K562 (cell line): Measurements from ENCODE around the gene MRRF. TPM values are rescaled to one million over a fixed set of nuclear protein-coding genes. Genes with fewer than 3 reads are reported as not detected.

Experiments used
- BACH1 ChIP-seq: fragments of 200-800 bp; sonication (Bioruptor generic); IDR thresholded peaks from 2 replicates; pipeline ENCODE4 v1.6.1; 2016; ENCODE audit warnings: missing genetic modification characterization, missing compliant biosample characterization
- ELF2 ChIP-seq: fragments of 250-450 bp; sonication (Bioruptor Pico); IDR thresholded peaks from 2 replicates; pipeline ENCODE4 v1.5.0; 2021; ENCODE audit warnings: mild to moderate bottlenecking
- LCOR ChIP-seq: sonication (generic); formaldehyde crosslinking; IDR thresholded peaks from 2 replicates; pipeline ENCODE4 v1.8.0; 2022; ENCODE audit warnings: mild to moderate bottlenecking, missing genetic modification reagents
- MECOM ChIP-seq: fragments of 250-450 bp; sonication (Bioruptor Pico); IDR thresholded peaks from 2 replicates; pipeline ENCODE4 v1.8.0; 2022; ENCODE audit warnings: inconsistent platforms
- NCOA2 ChIP-seq, 2 experiments: fragments of 450-650 bp; IDR thresholded peaks; 2 replicates each; pipeline ENCODE4 v1.6.1; 2018; ENCODE audit warnings: mild to moderate bottlenecking in 2 of 2, moderate library complexity in 1 of 2; ENCODE audit not compliant: partially characterized antibody in 2 of 2
- OTX1 ChIP-seq: fragments of 450-650 bp; formaldehyde crosslinking; IDR thresholded peaks from 2 replicates; pipeline ENCODE4 v1.4.0; 2022; ENCODE audit warnings: mild to moderate bottlenecking
- SMAD2 ChIP-seq: fragments of 150-350 bp; IDR thresholded peaks from 2 replicates; pipeline ENCODE4 v1.6.1; 2014; ENCODE audit warnings: low read depth, mild to moderate bottlenecking, low read length
- SUPT5H ChIP-seq: fragments of 450-650 bp; IDR thresholded peaks from 2 replicates; pipeline ENCODE4 v1.6.1; 2016
- TBP ChIP-seq: optimal IDR thresholded peaks from 2 replicates; pipeline ENCODE3; 2011; ENCODE audit warnings: low read depth, low read length, improper control_type of control experiment
- TCF7 ChIP-seq: sonication (generic); IDR thresholded peaks from 2 replicates; pipeline ENCODE4 v1.6.1; 2016; ENCODE audit warnings: antibody characterized with exemption, borderline replicate concordance
- TGIF2 ChIP-seq: sonication (generic); formaldehyde crosslinking; IDR thresholded peaks from 2 replicates; pipeline ENCODE4 v1.8.1; 2022; ENCODE audit warnings: mild to moderate bottlenecking, missing genetic modification reagents, moderate library complexity
- YBX1 ChIP-seq: fragments of 450-650 bp; IDR thresholded peaks from 2 replicates; pipeline ENCODE4 v1.7.1; 2016; ENCODE audit warnings: mild to moderate bottlenecking
- ZNF444 ChIP-seq: fragments of 250-450 bp; sonication (Bioruptor Pico); IDR thresholded peaks from 2 replicates; pipeline ENCODE4 v1.4.0; 2020; ENCODE audit warnings: mild to moderate bottlenecking, moderate library complexity
- ZNF561 ChIP-seq: fragments of 450-650 bp; formaldehyde crosslinking; conservative IDR thresholded peaks from 2 replicates; pipeline ENCODE4 v1.4.0; 2020; ENCODE audit warnings: mild to moderate bottlenecking, moderate library complexity
- polyA plus RNA-seq, 8 experiments: library from polyadenylated mRNA; depleted of rRNA in 4 of 8; stranded (reverse) in 5 of 8; unstranded in 3 of 8; fragments of >200 nt; fragmentation: Nextera tagmentation in 2 of 8; fragmentation: Illumina TruSeq in 1 of 8; extraction: Ambion mirVana in 2 of 8; extraction: Trizol in 1 of 8; gene quantifications; 2 replicates each; pipeline versions ENCODE4 v1.2.1 to v1.2.3, GENCODE V29; 2011 to 2014; ENCODE audit warnings: inconsistent platforms in 1 of 8, missing spikeins in 1 of 8
- total RNA-seq, 7 experiments: library from RNA; depleted of rRNA in 6 of 7; stranded (reverse); fragments of >200 nt in 6 of 7; fragmentation: Illumina TruSeq in 2 of 7; extraction: Trizol in 2 of 7; gene quantifications; 2 replicates each; pipeline versions ENCODE4 v1.2.1 to v1.2.3, GENCODE V29; 2011 to 2021; ENCODE audit warnings: low replicate concordance in 1 of 7
- TF ChIP-seq, protein P1 (sequence below): fragments of 200-600 bp; sonication (generic); IDR thresholded peaks from one replicate; pipeline ENCODE4 v1.6.1; 2012; ENCODE audit warnings: mild to moderate bottlenecking, low read depth, low read length, inconsistent platforms
- TF ChIP-seq, protein P2 (sequence below), 2 experiments: IDR thresholded peaks; 2 replicates each; pipeline ENCODE4 v1.6.1; 2012; ENCODE audit warnings: improper control_type of control experiment in 2 of 2, low read depth in 2 of 2, low read length in 2 of 2, borderline replicate concordance in 1 of 2

MRRF gene
- total and polyA plus RNA-seq, 9 of the 15 experiments (the other 6 are each of a cell fraction or from before 2014, with no cell fraction given) = 55.0 to 105 (median 81.2) TPM

DNA sequence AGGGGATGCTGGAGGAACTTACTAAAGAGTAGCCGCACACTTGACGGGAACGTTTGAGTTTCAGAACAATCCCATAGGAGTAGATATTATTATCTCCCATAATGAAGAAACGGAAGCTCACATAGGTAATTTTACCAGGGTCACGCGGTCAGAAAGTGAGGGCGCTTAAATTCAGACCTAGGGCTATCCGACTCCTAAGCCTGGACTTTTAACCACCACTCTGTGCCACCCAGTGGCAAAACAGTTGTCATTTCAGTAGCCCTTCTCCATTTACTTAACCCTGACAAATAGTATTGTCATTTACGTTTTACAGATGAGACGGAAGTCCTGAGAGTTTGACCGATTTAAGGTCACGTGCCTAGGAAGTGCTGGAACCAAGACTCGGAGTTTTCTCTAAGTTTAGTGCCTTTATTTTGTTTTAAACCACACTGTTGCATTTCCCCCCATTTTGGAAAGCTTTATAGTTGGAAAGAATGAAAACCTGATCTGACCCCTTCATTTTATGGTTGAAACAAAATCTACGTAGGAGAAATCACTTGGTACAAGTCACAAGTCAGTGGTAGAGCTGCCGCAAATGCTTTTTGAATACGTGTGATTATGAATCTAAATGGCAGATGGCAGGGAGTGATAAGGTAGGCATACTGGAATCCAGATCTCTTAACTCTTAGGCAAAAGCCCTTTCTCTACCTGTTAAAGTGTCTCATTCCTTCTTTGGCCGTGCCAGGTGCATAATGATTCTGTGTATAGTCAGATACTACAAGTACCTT, 650 bp downstream of the MRRF start (continued):
- TF ChIP-seq, protein P1, sequence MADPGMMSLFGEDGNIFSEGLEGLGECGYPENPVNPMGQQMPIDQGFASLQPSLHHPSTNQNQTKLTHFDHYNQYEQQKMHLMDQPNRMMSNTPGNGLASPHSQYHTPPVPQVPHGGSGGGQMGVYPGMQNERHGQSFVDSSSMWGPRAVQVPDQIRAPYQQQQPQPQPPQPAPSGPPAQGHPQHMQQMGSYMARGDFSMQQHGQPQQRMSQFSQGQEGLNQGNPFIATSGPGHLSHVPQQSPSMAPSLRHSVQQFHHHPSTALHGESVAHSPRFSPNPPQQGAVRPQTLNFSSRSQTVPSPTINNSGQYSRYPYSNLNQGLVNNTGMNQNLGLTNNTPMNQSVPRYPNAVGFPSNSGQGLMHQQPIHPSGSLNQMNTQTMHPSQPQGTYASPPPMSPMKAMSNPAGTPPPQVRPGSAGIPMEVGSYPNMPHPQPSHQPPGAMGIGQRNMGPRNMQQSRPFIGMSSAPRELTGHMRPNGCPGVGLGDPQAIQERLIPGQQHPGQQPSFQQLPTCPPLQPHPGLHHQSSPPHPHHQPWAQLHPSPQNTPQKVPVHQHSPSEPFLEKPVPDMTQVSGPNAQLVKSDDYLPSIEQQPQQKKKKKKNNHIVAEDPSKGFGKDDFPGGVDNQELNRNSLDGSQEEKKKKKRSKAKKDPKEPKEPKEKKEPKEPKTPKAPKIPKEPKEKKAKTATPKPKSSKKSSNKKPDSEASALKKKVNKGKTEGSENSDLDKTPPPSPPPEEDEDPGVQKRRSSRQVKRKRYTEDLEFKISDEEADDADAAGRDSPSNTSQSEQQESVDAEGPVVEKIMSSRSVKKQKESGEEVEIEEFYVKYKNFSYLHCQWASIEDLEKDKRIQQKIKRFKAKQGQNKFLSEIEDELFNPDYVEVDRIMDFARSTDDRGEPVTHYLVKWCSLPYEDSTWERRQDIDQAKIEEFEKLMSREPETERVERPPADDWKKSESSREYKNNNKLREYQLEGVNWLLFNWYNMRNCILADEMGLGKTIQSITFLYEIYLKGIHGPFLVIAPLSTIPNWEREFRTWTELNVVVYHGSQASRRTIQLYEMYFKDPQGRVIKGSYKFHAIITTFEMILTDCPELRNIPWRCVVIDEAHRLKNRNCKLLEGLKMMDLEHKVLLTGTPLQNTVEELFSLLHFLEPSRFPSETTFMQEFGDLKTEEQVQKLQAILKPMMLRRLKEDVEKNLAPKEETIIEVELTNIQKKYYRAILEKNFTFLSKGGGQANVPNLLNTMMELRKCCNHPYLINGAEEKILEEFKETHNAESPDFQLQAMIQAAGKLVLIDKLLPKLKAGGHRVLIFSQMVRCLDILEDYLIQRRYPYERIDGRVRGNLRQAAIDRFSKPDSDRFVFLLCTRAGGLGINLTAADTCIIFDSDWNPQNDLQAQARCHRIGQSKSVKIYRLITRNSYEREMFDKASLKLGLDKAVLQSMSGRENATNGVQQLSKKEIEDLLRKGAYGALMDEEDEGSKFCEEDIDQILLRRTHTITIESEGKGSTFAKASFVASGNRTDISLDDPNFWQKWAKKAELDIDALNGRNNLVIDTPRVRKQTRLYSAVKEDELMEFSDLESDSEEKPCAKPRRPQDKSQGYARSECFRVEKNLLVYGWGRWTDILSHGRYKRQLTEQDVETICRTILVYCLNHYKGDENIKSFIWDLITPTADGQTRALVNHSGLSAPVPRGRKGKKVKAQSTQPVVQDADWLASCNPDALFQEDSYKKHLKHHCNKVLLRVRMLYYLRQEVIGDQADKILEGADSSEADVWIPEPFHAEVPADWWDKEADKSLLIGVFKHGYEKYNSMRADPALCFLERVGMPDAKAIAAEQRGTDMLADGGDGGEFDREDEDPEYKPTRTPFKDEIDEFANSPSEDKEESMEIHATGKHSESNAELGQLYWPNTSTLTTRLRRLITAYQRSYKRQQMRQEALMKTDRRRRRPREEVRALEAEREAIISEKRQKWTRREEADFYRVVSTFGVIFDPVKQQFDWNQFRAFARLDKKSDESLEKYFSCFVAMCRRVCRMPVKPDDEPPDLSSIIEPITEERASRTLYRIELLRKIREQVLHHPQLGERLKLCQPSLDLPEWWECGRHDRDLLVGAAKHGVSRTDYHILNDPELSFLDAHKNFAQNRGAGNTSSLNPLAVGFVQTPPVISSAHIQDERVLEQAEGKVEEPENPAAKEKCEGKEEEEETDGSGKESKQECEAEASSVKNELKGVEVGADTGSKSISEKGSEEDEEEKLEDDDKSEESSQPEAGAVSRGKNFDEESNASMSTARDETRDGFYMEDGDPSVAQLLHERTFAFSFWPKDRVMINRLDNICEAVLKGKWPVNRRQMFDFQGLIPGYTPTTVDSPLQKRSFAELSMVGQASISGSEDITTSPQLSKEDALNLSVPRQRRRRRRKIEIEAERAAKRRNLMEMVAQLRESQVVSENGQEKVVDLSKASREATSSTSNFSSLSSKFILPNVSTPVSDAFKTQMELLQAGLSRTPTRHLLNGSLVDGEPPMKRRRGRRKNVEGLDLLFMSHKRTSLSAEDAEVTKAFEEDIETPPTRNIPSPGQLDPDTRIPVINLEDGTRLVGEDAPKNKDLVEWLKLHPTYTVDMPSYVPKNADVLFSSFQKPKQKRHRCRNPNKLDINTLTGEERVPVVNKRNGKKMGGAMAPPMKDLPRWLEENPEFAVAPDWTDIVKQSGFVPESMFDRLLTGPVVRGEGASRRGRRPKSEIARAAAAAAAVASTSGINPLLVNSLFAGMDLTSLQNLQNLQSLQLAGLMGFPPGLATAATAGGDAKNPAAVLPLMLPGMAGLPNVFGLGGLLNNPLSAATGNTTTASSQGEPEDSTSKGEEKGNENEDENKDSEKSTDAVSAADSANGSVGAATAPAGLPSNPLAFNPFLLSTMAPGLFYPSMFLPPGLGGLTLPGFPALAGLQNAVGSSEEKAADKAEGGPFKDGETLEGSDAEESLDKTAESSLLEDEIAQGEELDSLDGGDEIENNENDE = no peak
- no peak for TF ChIP-seq OTX1 (CRISPR knock-in tag)
- TF ChIP-seq SMAD2 = no peak
- no peak for TF ChIP-seq YBX1
- TF ChIP-seq, protein P2, sequence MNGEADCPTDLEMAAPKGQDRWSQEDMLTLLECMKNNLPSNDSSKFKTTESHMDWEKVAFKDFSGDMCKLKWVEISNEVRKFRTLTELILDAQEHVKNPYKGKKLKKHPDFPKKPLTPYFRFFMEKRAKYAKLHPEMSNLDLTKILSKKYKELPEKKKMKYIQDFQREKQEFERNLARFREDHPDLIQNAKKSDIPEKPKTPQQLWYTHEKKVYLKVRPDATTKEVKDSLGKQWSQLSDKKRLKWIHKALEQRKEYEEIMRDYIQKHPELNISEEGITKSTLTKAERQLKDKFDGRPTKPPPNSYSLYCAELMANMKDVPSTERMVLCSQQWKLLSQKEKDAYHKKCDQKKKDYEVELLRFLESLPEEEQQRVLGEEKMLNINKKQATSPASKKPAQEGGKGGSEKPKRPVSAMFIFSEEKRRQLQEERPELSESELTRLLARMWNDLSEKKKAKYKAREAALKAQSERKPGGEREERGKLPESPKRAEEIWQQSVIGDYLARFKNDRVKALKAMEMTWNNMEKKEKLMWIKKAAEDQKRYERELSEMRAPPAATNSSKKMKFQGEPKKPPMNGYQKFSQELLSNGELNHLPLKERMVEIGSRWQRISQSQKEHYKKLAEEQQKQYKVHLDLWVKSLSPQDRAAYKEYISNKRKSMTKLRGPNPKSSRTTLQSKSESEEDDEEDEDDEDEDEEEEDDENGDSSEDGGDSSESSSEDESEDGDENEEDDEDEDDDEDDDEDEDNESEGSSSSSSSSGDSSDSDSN (IDR thresholded peaks at IDR 0.05; ENCODE audit: borderline replicate concordance in 1 of 2, low read depth in 2 of 2, low read length in 2 of 2) = no peak
- no peak for TF ChIP-seq NCOA2 (IDR thresholded peaks at IDR 0.05; ENCODE audit: partially characterized antibody in 2 of 2)
- TF ChIP-seq LCOR = peak; percentile 49; the same call in 1 of the 2 replicates
- no peak for TF ChIP-seq TCF7
- no peak for TF ChIP-seq SUPT5H
- TF ChIP-seq BACH1 (tag) = peak; percentile 28
- TF ChIP-seq ZNF561 (CRISPR knock-in tag) = no peak
- TF ChIP-seq MECOM (CRISPR knock-in tag) = no peak
- TF ChIP-seq ZNF444 (CRISPR knock-in tag) = no peak
- TF ChIP-seq TBP = no peak
- TF ChIP-seq TGIF2 = no peak
- TF ChIP-seq ELF2 = peak; percentile 73
